Kasumi-1 (cell line): ENCODE measurements around the gene KIRREL1.
A peak's percentile ranks its signal among the peaks of the same experiment; 100 is the strongest.

Experiments used
- DNase-seq, 2 experiments: peaks; one replicate each; lab custom pipeline; 2025; lab: John Stamatoyannopoulos, UW

Gene KIRREL1

GRCh38 chr1:157993147-157993917 is at the start of gene KIRREL1:
Gene KIRREL1, plus strand, starts transcription at chr1:157993645. Its CDS starts 32 bp downstream, at chr1:157993677.
- no peak for DNase-seq

- DNase-seq = peak in 1 of 2 experiments; percentile 7
Observed at GRCh38 chr1:157944663-157945280, 48.7 kb upstream of the KIRREL1 start.

GRCh38 chr1:157948312-157949073 is 45.0 kb upstream of the KIRREL1 start:
- peak in 1 of 2 experiments; percentile 20 for DNase-seq

GRCh38 chr1:157949074-157949354 is 44.4 kb upstream of the KIRREL1 start:
- DNase-seq = no peak

GRCh38 chr1:157951230-157951629 is 42.2 kb upstream of the KIRREL1 start:
- DNase-seq = no peak

- DNase-seq = no peak
Observed at GRCh38 chr1:157952601-157953000, 40.8 kb upstream of the KIRREL1 start.

GRCh38 chr1:157955221-157955620 is 38.2 kb upstream of the KIRREL1 start:
- no peak for DNase-seq

GRCh38 chr1:157955857-157956256 is 37.6 kb upstream of the KIRREL1 start:
- DNase-seq = peak; percentile 7 to 14

- DNase-seq = no peak
Observed at GRCh38 chr1:157956732-157957131, 36.7 kb upstream of the KIRREL1 start.

GRCh38 chr1:157958263-157958662 is 35.2 kb upstream of the KIRREL1 start:
- no peak for DNase-seq

- no peak for DNase-seq
Observed at GRCh38 chr1:157959750-157960149, 33.7 kb upstream of the KIRREL1 start.

- DNase-seq = no peak
Observed at GRCh38 chr1:157960773-157961172, 32.7 kb upstream of the KIRREL1 start.

GRCh38 chr1:157961805-157962762 is 31.4 kb upstream of the KIRREL1 start:
- no peak for DNase-seq

GRCh38 chr1:157963713-157964112 is 29.7 kb upstream of the KIRREL1 start:
- DNase-seq = peak; percentile 47 to 56

- DNase-seq = no peak
Observed at GRCh38 chr1:157965584-157965983, 27.9 kb upstream of the KIRREL1 start.

- no peak for DNase-seq
Observed at GRCh38 chr1:157966031-157966537, 27.4 kb upstream of the KIRREL1 start.

- DNase-seq = no peak
Observed at GRCh38 chr1:157967205-157967604, 26.2 kb upstream of the KIRREL1 start.

GRCh38 chr1:157968508-157968907 is 24.9 kb upstream of the KIRREL1 start:
- DNase-seq = no peak

- DNase-seq = no peak
Observed at GRCh38 chr1:157968946-157969345, 24.5 kb upstream of the KIRREL1 start.

- peak; percentile 7 to 15 for DNase-seq
Observed at GRCh38 chr1:157969697-157970485, 23.6 kb upstream of the KIRREL1 start.

GRCh38 chr1:157971769-157972168 is 21.7 kb upstream of the KIRREL1 start:
- no peak for DNase-seq
